HepG2 (cell line): ENCODE data around the gene RAD9A. TPM values are rescaled to one million over a fixed set of nuclear protein-coding genes. Genes with fewer than 3 reads are reported as not detected.
A peak's percentile ranks its signal among the peaks of the same experiment; 100 is the strongest.

ENCODE experiments used
- ATF7-NPFF ChIP-seq: sonication (generic); formaldehyde crosslinking; IDR thresholded peaks from 2 replicates; pipeline ENCODE4 v1.8.1; 2023; ENCODE audit warnings: mild to moderate bottlenecking, low read depth, missing genetic modification reagents, moderate library complexity
- GABPA ChIP-seq, 2 experiments: IDR thresholded peaks; 2 replicates each; pipeline ENCODE4 v1.6.1; 2011 to 2016; ENCODE audit warnings: low read depth in 2 of 2, low read length in 1 of 2, missing biosample characterization in 1 of 2, missing genetic modification characterization in 1 of 2
- IRF2 ChIP-seq: IDR thresholded peaks from 2 replicates; pipeline ENCODE4 v1.6.1; 2018; ENCODE audit warnings: missing genetic modification reagents, missing compliant biosample characterization
- MLLT10 ChIP-seq: sonication (generic); formaldehyde crosslinking; IDR thresholded peaks from 2 replicates; pipeline ENCODE4 v1.4.0; 2020; ENCODE audit warnings: missing genetic modification reagents
- MTA3 ChIP-seq: sonication (generic); formaldehyde crosslinking; IDR thresholded peaks from 2 replicates; pipeline ENCODE4 v1.4.0; 2020; ENCODE audit warnings: missing genetic modification reagents
- MYNN ChIP-seq: sonication (generic); formaldehyde crosslinking; IDR thresholded peaks from 2 replicates; pipeline ENCODE4 v1.4.0; 2020; ENCODE audit warnings: mild to moderate bottlenecking, low read depth, missing genetic modification reagents
- NFATC3 ChIP-seq: sonication (generic); formaldehyde crosslinking; IDR thresholded peaks from 2 replicates; pipeline ENCODE4 v1.5.1; 2020; ENCODE audit warnings: mild to moderate bottlenecking, missing genetic modification reagents
- PAWR ChIP-seq: sonication (generic); formaldehyde crosslinking; IDR thresholded peaks from 2 replicates; pipeline ENCODE4 v1.4.0; 2020; ENCODE audit warnings: missing genetic modification reagents, mild to moderate bottlenecking, borderline replicate concordance
- PHF5A ChIP-seq: IDR thresholded peaks from one replicate; pipeline ENCODE4 v1.6.1; 2018; ENCODE audit warnings: low read depth, missing genetic modification reagents; ENCODE audit not compliant: unreplicated experiment
- POLR2G ChIP-seq: fragments of 200-400 bp; formaldehyde crosslinking; IDR thresholded peaks from 2 replicates; pipeline ENCODE4 v1.6.1; 2018; ENCODE audit warnings: mild to moderate bottlenecking, low read depth, low read length, moderate library complexity
- RBFOX2 ChIP-seq: fragments of 200-400 bp; formaldehyde crosslinking; IDR thresholded peaks from 2 replicates; pipeline ENCODE4 v1.6.1; 2017; ENCODE audit warnings: low read depth, mild to moderate bottlenecking, low read length
- SALL1 ChIP-seq: sonication (generic); formaldehyde crosslinking; IDR thresholded peaks from 2 replicates; pipeline ENCODE4 v1.8.0; 2022; ENCODE audit warnings: mild to moderate bottlenecking, missing genetic modification reagents
- SIX1 ChIP-seq: sonication (generic); formaldehyde crosslinking; IDR thresholded peaks from 2 replicates; pipeline ENCODE4 v1.4.0; 2020; ENCODE audit warnings: missing genetic modification reagents, borderline replicate concordance
- TBP ChIP-seq: sonication (generic); formaldehyde crosslinking; IDR thresholded peaks from 2 replicates; pipeline ENCODE4 v1.5.0; 2020; ENCODE audit warnings: missing genetic modification reagents
- ZNF235 ChIP-seq: sonication (generic); formaldehyde crosslinking; IDR thresholded peaks from 2 replicates; pipeline ENCODE4 v1.8.1; 2023; ENCODE audit warnings: mild to moderate bottlenecking, missing genetic modification reagents, borderline replicate concordance
- ZNF510 ChIP-seq: sonication (generic); formaldehyde crosslinking; IDR thresholded peaks from 2 replicates; pipeline ENCODE4 v1.4.0; 2020; ENCODE audit warnings: low read depth, mild to moderate bottlenecking, missing genetic modification reagents
- ZSCAN25 ChIP-seq: sonication (generic); formaldehyde crosslinking; IDR thresholded peaks from 2 replicates; pipeline ENCODE4 v1.8.0; 2022; ENCODE audit warnings: mild to moderate bottlenecking, missing genetic modification reagents
- polyA plus RNA-seq, 8 experiments: library from polyadenylated mRNA; depleted of rRNA in 3 of 8; stranded (reverse) in 7 of 8; unstranded in 1 of 8; fragments of >200 nt; fragmentation: Illumina TruSeq in 4 of 8; extraction: Trizol in 4 of 8; gene quantifications; 2 replicates each; pipeline versions ENCODE4 v1.2.1 to v1.2.3, GENCODE V29; 2011 to 2016; ENCODE audit warnings: low read depth in 4 of 8, missing spikeins in 1 of 8, mixed read lengths in 1 of 8; ENCODE audit not compliant: insufficient read depth in 1 of 8
- total RNA-seq, 5 experiments: library from RNA; depleted of rRNA; stranded (reverse); fragments of >200 nt; fragmentation: Illumina TruSeq; extraction: Trizol; gene quantifications; 2 replicates each; pipeline ENCODE4 v1.2.3, GENCODE V29; 2016; ENCODE audit warnings: low read depth in 1 of 5
- TF ChIP-seq, protein P1 (sequence below), 2 experiments: fragments of 450-650 bp in 1 of 2; sonication (generic) in 1 of 2; formaldehyde crosslinking in 1 of 2; IDR thresholded peaks; 2 replicates each; pipeline versions ENCODE4 v1.6.1 to v1.8.0; 2016 to 2022; ENCODE audit warnings: antibody characterized with exemption in 1 of 2, mild to moderate bottlenecking in 1 of 2, missing genetic modification reagents in 1 of 2

RAD9A gene
- total and polyA plus RNA-seq, 2 of the 13 experiments (the other 11 are each of a cell fraction or from before 2014, with no cell fraction given), result 10.1 to 15.7 TPM

DNA sequence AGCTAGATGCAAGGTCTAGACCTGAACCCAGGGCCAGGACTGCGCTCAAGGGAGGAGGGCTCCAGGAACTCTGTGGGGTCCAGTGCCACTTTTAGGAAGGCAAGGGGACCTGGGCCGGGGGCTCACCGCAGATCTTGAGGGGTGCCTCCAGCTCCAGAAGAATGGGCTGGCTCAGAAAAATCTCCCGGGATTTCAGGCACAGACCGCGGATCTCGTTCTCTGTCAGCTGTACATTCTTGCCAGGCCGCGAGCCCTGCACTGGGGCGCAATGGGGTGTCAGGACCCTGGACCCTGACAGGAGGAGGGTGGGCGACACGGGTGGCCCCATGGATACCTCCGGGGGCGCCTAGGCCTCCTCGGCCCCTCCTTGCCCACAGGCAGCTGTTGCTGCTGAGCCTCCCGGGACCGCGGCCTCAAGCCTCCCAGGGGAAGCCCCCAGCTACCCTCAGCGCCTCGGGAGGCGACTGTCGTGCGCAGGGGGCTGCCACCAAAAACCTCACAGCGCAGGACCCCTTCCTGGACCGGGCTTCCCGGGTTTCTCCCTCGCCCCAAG, 9.2 kb downstream of the RAD9A start (continued):
- TF ChIP-seq ZNF235 (CRISPR knock-in tag) (no peak), ZSCAN25 (CRISPR knock-in tag) (no peak), POLR2G (no peak), ATF7-NPFF (CRISPR knock-in tag) (0 out of 2 replicates have a peak, but pooled peaks have one; percentile 25), MYNN (CRISPR knock-in tag) (no peak), SALL1 (0 out of 2 replicates have a peak, but pooled peaks have one; percentile 7), NFATC3 (CRISPR knock-in tag) (no peak), SIX1 (CRISPR knock-in tag) (no peak), ZNF510 (CRISPR knock-in tag) (no peak), MLLT10 (CRISPR knock-in tag) (no peak), PAWR (CRISPR knock-in tag) (no peak), MTA3 (CRISPR knock-in tag) (no peak), IRF2 (CRISPR knock-in tag) (no peak), RBFOX2 (no peak), GABPA (IDR thresholded peaks at IDR 0.05; ENCODE audit: low read depth, low read length) (no peak), GABPA (CRISPR knock-in tag; IDR thresholded peaks at IDR 0.05; ENCODE audit: low read depth) (no peak), TBP (no peak), PHF5A (no peak)
- TF ChIP-seq, protein P1, sequence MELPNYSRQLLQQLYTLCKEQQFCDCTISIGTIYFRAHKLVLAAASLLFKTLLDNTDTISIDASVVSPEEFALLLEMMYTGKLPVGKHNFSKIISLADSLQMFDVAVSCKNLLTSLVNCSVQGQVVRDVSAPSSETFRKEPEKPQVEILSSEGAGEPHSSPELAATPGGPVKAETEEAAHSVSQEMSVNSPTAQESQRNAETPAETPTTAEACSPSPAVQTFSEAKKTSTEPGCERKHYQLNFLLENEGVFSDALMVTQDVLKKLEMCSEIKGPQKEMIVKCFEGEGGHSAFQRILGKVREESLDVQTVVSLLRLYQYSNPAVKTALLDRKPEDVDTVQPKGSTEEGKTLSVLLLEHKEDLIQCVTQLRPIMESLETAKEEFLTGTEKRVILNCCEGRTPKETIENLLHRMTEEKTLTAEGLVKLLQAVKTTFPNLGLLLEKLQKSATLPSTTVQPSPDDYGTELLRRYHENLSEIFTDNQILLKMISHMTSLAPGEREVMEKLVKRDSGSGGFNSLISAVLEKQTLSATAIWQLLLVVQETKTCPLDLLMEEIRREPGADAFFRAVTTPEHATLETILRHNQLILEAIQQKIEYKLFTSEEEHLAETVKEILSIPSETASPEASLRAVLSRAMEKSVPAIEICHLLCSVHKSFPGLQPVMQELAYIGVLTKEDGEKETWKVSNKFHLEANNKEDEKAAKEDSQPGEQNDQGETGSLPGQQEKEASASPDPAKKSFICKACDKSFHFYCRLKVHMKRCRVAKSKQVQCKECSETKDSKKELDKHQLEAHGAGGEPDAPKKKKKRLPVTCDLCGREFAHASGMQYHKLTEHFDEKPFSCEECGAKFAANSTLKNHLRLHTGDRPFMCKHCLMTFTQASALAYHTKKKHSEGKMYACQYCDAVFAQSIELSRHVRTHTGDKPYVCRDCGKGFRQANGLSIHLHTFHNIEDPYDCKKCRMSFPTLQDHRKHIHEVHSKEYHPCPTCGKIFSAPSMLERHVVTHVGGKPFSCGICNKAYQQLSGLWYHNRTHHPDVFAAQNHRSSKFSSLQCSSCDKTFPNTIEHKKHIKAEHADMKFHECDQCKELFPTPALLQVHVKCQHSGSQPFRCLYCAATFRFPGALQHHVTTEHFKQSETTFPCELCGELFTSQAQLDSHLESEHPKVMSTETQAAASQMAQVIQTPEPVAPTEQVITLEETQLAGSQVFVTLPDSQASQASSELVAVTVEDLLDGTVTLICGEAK (IDR thresholded peaks at IDR 0.05), result no peak
- TF ChIP-seq, protein P1 (CRISPR knock-in tag; IDR thresholded peaks at IDR 0.05), result 0 out of 2 replicates have a peak, but pooled peaks have one; percentile 38
